Mucosa of descending colon (tissue), 3 donors: Measurements from ENCODE around the gene NR0B2. TPM values are rescaled to one million over a fixed set of nuclear protein-coding genes. Genes with fewer than 3 reads are reported as not detected.

Source experiments
- ATAC-seq: fragments of 200-7000 bp; cut with Tn5 transposase; one replicate; pipeline ENCODE4 v1.9.1; 2020; ENCODE audit warnings: mild to moderate bottlenecking, moderate library complexity
- DNase-seq, 3 donors: peaks; one replicate each; pipeline ENCODE4 v3.0.0-alpha.2; 2020
- H3K36me3 ChIP-seq: fragments of 200-600 bp; one replicate; pipeline ENCODE4 v1.8.0; 2021; ENCODE audit warnings: low read depth, mild to moderate bottlenecking
- H3K4me1 ChIP-seq: fragments of 200-600 bp; one replicate; pipeline ENCODE4 v1.8.0; 2021; ENCODE audit warnings: low read depth, mild to moderate bottlenecking
- H3K4me3 ChIP-seq: fragments of 200-600 bp; one replicate; pipeline ENCODE4 v1.8.0; 2021; ENCODE audit warnings: mild to moderate bottlenecking
- H3K9me3 ChIP-seq: fragments of 200-600 bp; one replicate; pipeline ENCODE4 v1.8.0; 2021; ENCODE audit warnings: mild to moderate bottlenecking
- CTCF ChIP-seq: fragments of 200-600 bp; IDR thresholded peaks from one replicate; pipeline ENCODE4 v1.8.0; 2022; ENCODE audit warnings: antibody characterized with exemption, mild to moderate bottlenecking
- intact Hi-C, 2 donors: fragments of 100-400 bp; cut with DNase I in 1 of 2; cut with micrococcal nuclease in 1 of 2; formaldehyde crosslinking; loops; one replicate each; pipeline versions ENCODE4 v1.11.0 to v1.11.1; 2022; cut with DNase I, micrococcal nuclease
- total RNA-seq, 3 donors: library from RNA; stranded (reverse); fragmentation: NEBNext Ultra II Directional in 2 of 3; extraction: Animal tissue kit (Norgen Biotek cat#: 25700) in 2 of 3; gene quantifications; one replicate each; pipeline versions ENCODE4 v1.2.1 to v1.2.4, GENCODE V29; 2021 to 2023
- donor health status: DM: no; HTN: no; CAD: no; lungs with moderate emphysema.
- donor health status: DM: no; HTN: no; CAD: no.
- donor health status: DM: no; HTN: yes; CAD: no.

The NR0B2 gene
- total RNA-seq, 3 donors from 2014 or later: 0.43 to 0.52 TPM; not detected in 1

GRCh38 chr1:26957306-26957705 is 43.5 kb upstream of the NR0B2 start:
- no peak for TF ChIP-seq CTCF
- DNase-seq (no peak), ATAC-seq (no peak)
- H3K36me3 ChIP-seq: no peaks in the 10 kb centered on the region
- H3K9me3 ChIP-seq: no peaks in the 10 kb centered on the region
- no peak overlapping the region for H3K4me3 ChIP-seq
- intact Hi-C loops: no loop called here
- H3K4me1 ChIP-seq: peaks cover 12% of the 10 kb centered on the region

GRCh38 chr1:26956321-26956720 is 42.5 kb upstream of the NR0B2 start:
- DNase-seq: no peak
- peaks cover 12% of the 10 kb centered on the region for H3K4me1 ChIP-seq
- H3K36me3 ChIP-seq: no peaks in the 10 kb centered on the region
- intact Hi-C loops: no loop called here
- H3K4me3 ChIP-seq: no peak overlapping the region
- H3K9me3 ChIP-seq: no peaks in the 10 kb centered on the region
- TF ChIP-seq CTCF: no peak
- no peak for ATAC-seq

DNA sequence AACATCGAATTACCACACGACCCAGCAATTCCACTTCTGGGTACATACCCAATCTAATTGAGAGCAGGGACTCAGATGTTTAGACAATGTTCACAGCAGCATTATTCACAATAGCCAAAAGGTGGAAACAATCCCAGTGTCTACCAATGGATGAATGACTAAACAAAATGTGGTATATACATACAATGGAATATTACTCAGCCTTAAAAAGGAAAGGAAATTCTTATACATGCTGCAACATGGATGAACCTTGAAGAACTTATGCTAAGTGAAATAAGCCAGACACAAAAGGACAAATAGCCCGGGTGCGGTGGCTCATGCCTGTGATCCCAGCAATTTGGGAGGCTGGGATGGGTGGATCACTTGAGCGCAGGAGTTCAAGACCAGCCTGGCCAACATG is 39.6 kb upstream of the NR0B2 start:
- DNase-seq (peak in 1 of 3 donors; percentile 3), ATAC-seq (no peak)
- H3K36me3 ChIP-seq: no peaks in the 10 kb centered on the region
- H3K4me1 ChIP-seq: no peaks in the 10 kb centered on the region
- H3K9me3 ChIP-seq: no peaks in the 10 kb centered on the region
- H3K4me3 ChIP-seq: no peak overlapping the region
- intact Hi-C loops: no loop called here
- TF ChIP-seq CTCF: no peak

- no peak for TF ChIP-seq CTCF
- no peaks in the 10 kb centered on the region for H3K9me3 ChIP-seq
- H3K4me1 ChIP-seq: no peaks in the 10 kb centered on the region
- H3K4me3 ChIP-seq: no peak overlapping the region
- no peaks in the 10 kb centered on the region for H3K36me3 ChIP-seq
- ATAC-seq (peak; percentile 46), DNase-seq (peak in 2 of 3 donors; percentile 52)
- intact Hi-C loops: no loop called here
Observed at GRCh38 chr1:26951821-26952497, 38.2 kb upstream of the NR0B2 start.

- TF ChIP-seq CTCF: no peak
- no peak for ATAC-seq
- H3K4me3 ChIP-seq: no peak overlapping the region
- no peaks in the 10 kb centered on the region for H3K36me3 ChIP-seq
- H3K4me1 ChIP-seq: peaks cover 3% of the 10 kb centered on the region
- H3K9me3 ChIP-seq: no peaks in the 10 kb centered on the region
- DNase-seq: peak in 1 of 3 donors; percentile 44
- intact Hi-C loops: no loop called here
Observed at GRCh38 chr1:26951216-26951615, 37.4 kb upstream of the NR0B2 start.

GRCh38 chr1:26950602-26951001 is 36.8 kb upstream of the NR0B2 start:
- no peak for TF ChIP-seq CTCF
- peak in 1 of 3 donors; percentile 19 for DNase-seq
- H3K36me3 ChIP-seq: no peaks in the 10 kb centered on the region

More at GRCh38 chr1:26950602-26951001, 36.8 kb upstream of the NR0B2 start:
- H3K9me3 ChIP-seq: no peaks in the 10 kb centered on the region
- ATAC-seq: peak; percentile 3
- peaks cover 4% of the 10 kb centered on the region for H3K4me1 ChIP-seq
- intact Hi-C loops: no loop called here
- no peak overlapping the region for H3K4me3 ChIP-seq
